Brain microvascular endothelial cell (primary cell): ENCODE measurements around the gene DLG2.

ENCODE experiments used
- DNase-seq: peaks from one replicate; pipeline ENCODE4 v3.0.0-alpha.2; 2020
- H3K27ac ChIP-seq: fragments of 250-450 bp; sonication (Bioruptor Pico); 2 replicates; pipeline ENCODE4 v1.5.1; 2020; ENCODE audit warnings: mild to moderate bottlenecking, moderate library complexity
- H3K27me3 ChIP-seq: fragments of 250-450 bp; sonication (Bioruptor Pico); replicated peaks from 2 replicates; pipeline ENCODE4 v1.5.1; 2020; ENCODE audit warnings: mild to moderate bottlenecking
- H3K36me3 ChIP-seq: fragments of 250-450 bp; sonication (Bioruptor Pico); replicated peaks from 2 replicates; pipeline ENCODE4 v1.5.1; 2020; ENCODE audit warnings: mild to moderate bottlenecking
- H3K4me3 ChIP-seq: 2 replicates; pipeline ENCODE4 v1.5.1; 2011; ENCODE audit warnings: low read depth, mild to moderate bottlenecking, control low read depth, low read length, moderate library complexity
- CTCF ChIP-seq: IDR thresholded peaks from 2 replicates; pipeline ENCODE4 v1.5.1; 2011; ENCODE audit warnings: low read depth, mild to moderate bottlenecking, moderate library complexity, low read length, control low read depth, inconsistent platforms; ENCODE audit errors: missing control alignments
- in situ Hi-C: cut with HindIII; loops from 2 replicates; pipeline ENCODE4 v1.10.0; 2017; ENCODE audit warnings: low sequenced_read_pairs, low pct_ligation_motif_present

Gene DLG2

DNA sequence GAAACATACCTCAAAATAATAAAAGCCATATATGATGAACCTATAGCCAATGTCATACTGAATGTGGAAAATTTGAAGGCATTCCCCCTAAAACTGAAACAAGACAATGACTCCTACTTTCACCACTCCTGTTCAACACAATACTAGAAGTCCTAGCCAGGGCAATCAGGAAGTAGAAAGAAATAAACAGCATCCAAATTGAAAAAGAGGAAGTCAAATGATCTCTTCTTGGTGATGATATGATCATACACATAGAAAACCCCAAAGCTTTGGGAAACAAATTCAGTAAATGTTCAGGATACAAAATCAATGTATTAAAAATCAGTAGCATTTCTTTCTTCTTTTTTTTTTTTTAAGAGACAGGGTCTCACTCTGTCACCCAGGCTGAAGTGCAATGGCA, 109.9 kb downstream of the DLG2 start:
- no peak for DNase-seq
- H3K27me3 ChIP-seq, result no peaks in the 10 kb centered on the region
- in situ Hi-C loops, result no loop called here
- H3K27ac ChIP-seq, result no peak overlapping the region
- no peak for TF ChIP-seq CTCF
- no peaks in the 10 kb centered on the region for H3K36me3 ChIP-seq
- H3K4me3 ChIP-seq, result no peak overlapping the region

DNA sequence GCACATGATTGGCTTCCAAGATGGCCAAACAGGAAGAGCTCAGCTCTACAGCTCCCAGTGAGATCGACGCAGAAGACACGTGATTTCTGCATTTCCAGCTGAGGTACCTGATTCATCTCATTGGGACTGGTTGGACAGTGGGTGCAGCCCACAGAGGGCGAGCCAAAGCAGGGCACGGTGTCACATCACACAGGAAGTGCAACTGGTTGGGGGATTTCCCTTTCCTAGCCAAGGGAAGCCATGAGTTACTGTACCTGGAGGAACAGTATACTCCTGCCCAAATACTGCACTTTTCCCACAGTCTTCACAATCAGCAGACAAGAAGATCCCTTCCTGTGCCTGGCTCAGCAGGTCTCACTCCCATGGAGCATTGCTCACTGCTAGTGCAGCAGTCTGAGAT, 131.2 kb downstream of the DLG2 start:
- Histone ChIP-seq H3K4me3 (no peak overlapping the region), H3K36me3 (no peaks in the 10 kb centered on the region), H3K27ac (no peak overlapping the region), H3K27me3 (no peaks in the 10 kb centered on the region)
- no peak for DNase-seq
- in situ Hi-C loops, result no loop called here
- TF ChIP-seq CTCF, result no peak

DNA sequence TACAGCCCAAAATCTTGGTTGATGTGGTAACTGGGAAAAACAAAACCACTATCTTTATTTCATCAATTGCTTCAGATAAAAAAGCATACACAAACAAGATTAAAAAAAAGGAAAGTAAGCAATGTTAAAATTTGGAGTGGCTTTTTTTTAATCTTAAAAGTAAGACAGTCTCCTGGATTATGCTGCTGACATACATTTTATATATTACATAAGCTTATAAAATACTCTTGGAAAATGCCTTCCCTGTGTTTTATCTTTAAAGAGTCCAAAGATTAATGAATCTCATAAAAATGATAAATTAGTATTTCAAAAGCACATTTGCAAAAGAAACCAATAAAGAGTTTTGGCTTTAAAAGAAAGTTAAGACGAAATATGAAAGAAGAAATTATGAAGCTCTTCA, 132.7 kb downstream of the DLG2 start:
- Histone ChIP-seq H3K27ac (no peak overlapping the region), H3K27me3 (no peaks in the 10 kb centered on the region), H3K4me3 (no peak overlapping the region), H3K36me3 (no peaks in the 10 kb centered on the region)
- no peak for DNase-seq
- no peak for TF ChIP-seq CTCF
- in situ Hi-C loops, result no loop called here

- no peak overlapping the region for H3K4me3 ChIP-seq
- TF ChIP-seq CTCF, result no peak
- no peak for DNase-seq
- no peaks in the 10 kb centered on the region for H3K27me3 ChIP-seq
- H3K27ac ChIP-seq, result no peak overlapping the region
- H3K36me3 ChIP-seq, result no peaks in the 10 kb centered on the region
- in situ Hi-C loops, result no loop called here
Measured at GRCh38 chr11:85485902-85486301, 141.2 kb downstream of the DLG2 start.

DNA sequence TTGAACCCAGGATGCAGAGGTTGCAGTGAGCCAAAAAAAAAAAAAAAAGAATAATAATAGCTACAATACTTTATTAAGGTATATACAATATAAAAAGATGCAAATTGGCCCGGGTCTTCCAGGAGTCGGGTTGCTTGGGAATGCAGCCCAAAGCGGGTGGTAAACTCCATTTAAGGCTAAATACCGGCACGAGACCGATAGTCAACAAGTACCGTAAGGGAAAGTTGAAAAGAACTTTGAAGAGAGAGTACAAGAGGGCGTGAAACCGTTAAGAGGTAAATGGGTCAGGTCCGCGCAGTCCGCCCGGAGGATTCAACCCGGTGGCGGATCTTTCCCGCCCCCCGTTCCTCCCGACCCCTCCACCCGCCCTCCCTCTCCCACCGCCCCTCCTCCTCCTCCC, 143.3 kb downstream of the DLG2 start:
- H3K36me3 ChIP-seq, result no peaks in the 10 kb centered on the region
- H3K4me3 ChIP-seq, result no peak overlapping the region
- in situ Hi-C loops, result no loop called here
- DNase-seq, result no peak
- no peaks in the 10 kb centered on the region for H3K27me3 ChIP-seq
- TF ChIP-seq CTCF, result no peak
- no peak overlapping the region for H3K27ac ChIP-seq

DNA sequence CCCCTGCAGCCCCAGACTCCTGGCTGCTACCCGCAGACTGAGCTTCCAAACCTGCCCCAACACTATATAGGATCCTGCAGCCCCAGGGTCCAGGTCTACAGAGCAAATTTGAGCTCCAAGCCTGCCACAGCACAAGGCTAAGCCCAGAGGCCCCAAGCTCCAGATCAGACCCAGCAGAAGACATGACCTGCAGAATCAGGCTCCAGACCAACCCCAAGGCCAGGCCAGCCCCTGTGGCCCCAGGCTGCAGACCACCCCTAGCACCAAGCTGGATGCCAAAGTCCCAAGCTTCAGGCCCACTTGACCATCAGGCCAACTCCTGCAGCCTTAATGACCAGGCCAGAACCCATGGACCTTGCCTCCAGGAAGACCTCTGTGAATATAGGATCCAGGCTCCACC, 145.3 kb downstream of the DLG2 start:
- H3K36me3 ChIP-seq, result no peaks in the 10 kb centered on the region
- H3K27ac ChIP-seq, result no peak overlapping the region
- TF ChIP-seq CTCF, result no peak
- no peaks in the 10 kb centered on the region for H3K27me3 ChIP-seq
- no peak overlapping the region for H3K4me3 ChIP-seq
- in situ Hi-C loops, result no loop called here
- no peak for DNase-seq
